Kidney glomerular epithelial cell (primary cell): ENCODE data around the gene PKN3.
"Not testable (repeated sequence)": the region's sequence is repeated elsewhere in the genome, so short reads cannot be mapped to it uniquely, and the experiment has no call there.

ENCODE experiments used
- DNase-seq: peaks from one replicate; lab custom pipeline; 2025; lab: John Stamatoyannopoulos, UW

Gene PKN3

DNA sequence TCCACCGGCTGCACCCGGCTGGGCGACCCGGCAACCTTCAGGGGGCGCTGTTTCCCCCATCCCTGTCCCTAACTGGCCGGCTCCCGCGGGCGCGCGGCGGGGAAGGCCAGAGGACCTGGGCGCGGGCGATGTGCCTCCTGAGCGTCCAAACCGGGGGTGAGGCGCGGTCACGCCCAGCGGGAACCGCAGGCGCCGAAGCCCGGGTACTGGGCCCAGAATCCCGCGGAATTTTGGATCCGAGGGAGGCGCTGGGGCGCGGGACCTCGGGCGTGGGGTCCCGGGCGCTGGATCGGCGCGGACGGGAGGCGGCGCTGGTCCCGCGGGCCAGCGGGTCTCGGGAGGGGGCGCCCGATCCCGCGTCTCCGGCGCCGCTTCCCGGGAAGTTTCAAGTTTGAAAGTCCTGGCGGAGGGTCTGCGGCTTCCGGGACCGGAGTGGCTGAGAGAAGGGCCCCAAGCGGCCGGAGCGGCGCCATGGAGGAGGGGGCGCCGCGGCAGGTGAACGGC is at the start of gene PKN3:
PKN3 (plus strand) TSS at position 59 of the 504 bp plus-strand sequence; CDS start at position 472, 413 bp downstream.
- DNase-seq, result peak; percentile 49

DNA sequence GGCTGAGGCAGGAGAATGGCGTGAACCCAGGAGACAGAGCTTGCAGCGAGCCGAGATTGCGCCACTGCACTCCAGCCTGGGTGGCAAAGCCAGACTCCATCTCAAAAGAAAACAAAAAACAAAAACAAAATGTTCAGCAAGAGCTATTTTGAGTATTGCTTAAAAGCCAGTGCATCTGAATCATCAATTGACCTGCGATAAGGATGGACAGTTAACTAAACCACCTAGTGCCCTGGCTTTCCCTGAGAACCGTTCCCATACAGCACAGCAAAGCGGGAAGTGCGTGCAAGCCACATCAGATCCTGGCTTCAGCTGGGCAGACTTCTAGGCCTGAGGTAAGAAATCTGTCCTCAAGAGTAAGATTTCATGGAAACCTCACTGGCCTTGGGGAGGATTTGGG is 48.4 kb upstream of the PKN3 start:
- DNase-seq, result no peak

DNA sequence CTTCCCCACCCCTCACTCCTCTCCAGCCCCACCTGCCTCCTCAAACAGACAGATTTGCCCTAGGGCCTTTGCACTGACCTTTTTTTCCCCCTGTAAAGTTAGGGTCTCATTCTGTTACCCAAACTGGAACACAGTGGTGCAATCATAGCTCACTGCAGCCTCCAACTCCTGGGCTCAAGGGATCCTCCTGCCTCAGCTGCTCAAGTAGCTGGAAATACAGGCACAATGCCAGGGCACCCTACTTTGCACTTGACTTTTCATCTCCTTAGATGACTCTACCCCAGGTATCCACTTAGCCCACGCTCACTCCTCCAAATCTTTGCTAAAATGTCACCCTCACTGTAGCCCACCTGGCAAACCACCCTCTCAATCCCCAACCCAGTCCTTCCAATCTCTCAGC is 47.8 kb upstream of the PKN3 start:
- no peak for DNase-seq

DNA sequence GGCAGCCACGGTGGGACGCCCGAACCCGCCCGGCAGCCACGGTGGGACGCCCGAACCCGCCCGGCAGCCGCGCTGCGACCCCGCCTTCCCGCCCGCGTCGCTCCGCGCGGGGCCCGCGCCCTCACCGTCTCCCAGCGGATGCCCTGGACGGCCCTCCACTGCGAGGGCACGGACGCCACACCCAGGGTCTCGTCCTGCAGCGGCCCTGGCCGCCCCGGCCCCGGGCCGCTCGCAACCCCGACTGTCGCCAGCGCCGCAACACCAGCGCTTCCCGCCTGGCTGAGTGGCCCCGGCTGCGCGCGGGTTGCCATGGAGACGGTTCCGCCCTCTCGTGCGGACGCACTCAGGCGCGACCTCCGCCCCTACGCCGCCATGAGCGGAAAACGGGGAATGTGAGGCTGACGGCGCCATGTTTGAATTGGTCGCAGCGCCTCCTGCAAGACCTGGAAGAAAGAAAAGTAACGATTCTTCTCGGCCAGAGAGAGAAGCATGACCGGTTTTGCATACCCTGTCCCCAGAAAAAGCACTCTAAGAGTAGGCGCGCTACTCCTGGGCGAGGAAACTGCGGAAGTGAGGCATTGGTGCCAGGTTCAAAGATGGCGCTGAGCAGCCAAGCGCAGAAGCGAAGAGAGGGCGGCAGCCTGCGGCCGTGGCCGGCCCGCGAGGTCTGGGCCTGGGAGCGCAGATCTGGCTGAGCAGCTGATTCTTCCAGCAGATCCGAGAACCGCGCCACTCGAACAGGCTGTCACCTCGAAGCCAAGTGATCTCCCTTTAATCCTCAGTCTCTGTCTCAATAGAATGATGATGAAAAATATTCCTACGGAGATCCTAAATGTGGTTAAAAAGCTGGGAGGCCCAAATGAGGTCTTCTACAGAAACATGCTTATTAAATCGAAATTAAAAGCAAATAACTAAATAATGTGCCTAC is 45.6 kb upstream of the PKN3 start, which contains the start of gene DYNC2I2:
DYNC2I2 (minus strand) TSS at position 432 of the 928 bp plus-strand sequence; CDS start at position 311, 121 bp downstream.
- peak; percentile 67 for DNase-seq

DNA sequence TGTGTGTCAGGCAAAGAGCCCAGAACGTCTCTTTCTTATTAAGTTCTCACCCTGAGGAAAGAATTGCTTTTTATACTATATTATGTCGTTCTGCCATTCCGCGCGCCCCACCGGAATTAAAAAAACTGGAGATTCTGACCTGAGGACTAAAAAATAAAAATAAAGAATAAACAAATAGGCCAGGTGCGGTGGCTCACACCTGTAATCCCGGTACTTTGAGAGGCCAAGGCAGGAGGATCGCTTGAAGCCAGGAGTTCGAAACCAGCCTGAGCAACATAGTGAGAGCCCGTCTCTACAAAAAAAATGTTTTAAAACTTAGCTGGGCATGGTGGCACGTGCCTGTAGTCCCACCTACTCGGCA is 45.0 kb upstream of the PKN3 start:
- no peak for DNase-seq

DNA sequence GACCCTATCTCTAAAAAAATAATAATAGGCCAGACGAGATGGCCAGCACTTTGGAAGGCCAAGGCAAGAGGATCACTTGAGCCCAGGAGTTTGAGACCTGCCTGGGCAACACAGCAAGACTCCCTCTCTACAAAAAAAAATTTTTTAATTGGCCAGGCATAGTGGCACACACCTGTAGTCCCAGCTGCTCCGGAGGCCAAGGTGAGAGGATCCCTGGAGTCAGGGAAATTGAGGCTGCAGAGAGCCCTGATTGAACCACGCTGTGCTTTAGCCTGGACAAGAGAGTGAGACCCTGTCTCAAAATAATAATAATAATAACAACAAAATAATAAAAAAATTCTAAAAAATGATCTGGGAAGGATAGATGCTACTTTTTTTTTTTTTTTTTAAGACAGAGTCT is 44.5 kb upstream of the PKN3 start:
- no peak for DNase-seq

DNA sequence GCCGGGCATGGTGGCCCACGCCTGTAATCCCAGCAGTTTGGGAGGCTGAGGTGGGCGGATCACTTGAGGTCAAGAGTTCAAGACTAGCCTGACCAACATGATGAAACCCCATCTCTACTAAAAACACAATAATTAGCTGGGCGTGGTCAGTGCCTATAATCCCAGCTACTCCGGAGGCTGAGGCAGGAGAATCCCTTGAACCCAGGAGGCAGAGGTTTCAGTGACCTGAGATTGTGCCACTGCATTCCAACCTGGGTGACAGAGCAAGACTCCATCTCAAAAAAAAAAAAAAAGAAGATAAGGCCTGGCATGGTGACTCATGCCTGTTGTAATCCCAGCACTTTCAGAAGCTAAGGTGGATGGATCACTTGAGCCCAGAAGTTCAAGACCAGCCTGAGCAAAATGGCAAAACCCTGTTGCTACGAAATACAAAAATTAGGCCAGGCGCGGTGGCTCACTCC is 35.8 kb upstream of the PKN3 start:
- DNase-seq, result not testable (repeated sequence)

DNA sequence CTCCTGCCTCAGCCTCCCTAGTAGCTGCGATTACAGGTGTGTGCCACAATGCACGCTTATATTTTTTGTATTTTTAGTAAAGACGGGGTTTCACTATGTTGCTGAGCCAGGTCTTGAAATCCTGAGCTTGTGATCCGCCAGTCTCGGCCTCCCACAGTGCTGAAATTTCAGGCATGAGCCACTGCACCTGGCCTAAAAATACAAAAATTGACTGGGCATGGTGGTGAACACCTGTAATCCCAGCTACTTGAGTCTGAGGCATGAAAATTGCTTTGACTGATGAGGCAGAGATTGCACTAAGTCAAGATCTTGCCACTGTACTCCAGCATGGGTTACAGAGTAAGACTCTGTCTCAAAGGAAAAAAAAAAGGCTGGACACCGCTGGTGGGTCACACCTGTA is 32.5 kb upstream of the PKN3 start:
- no peak for DNase-seq

- no peak for DNase-seq
These were observed 26.9 kb upstream of the PKN3 start for GRCh38 chr9:128675382-128675781.

- no peak for DNase-seq
These were observed 24.5 kb upstream of the PKN3 start for GRCh38 chr9:128677794-128678193.

DNA sequence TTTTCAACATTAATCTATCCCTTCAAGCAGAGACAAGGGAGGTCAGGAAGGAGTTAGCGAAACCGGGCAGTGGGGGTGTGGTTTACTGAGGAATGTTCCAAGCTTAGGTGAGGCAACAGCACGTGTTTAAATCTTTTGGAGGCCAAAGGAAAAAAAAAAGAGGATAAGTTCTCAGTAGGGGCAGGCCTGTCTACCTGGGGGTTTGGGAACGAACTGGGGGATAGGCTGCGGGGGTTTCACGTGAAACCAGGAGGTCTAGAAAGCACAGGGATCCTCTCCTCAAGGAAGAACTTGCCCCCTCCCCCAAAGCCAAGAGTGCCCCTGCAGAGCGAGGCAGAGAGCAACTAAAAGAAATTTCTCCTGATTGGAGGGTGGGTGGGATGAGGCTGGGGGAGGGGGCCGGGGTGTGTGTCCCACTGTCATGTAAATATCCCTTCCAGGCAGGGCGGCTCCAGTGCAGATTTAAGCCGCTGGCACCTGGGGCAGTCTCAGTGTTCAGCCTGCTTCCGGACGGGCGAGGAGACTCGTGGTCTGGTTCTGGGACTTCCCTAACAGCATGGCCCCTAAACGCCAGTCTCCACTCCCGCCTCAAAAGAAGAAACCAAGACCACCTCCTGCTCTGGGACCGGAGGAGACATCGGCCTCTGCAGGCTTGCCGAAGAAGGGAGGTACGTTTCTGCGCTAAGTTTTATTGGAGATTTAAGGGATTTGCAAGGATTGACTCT is 18.8 kb upstream of the PKN3 start:
- peak; percentile 55 for DNase-seq

GRCh38 chr9:128684065-128684324 is 18.3 kb upstream of the PKN3 start:
- DNase-seq, result no peak

DNA sequence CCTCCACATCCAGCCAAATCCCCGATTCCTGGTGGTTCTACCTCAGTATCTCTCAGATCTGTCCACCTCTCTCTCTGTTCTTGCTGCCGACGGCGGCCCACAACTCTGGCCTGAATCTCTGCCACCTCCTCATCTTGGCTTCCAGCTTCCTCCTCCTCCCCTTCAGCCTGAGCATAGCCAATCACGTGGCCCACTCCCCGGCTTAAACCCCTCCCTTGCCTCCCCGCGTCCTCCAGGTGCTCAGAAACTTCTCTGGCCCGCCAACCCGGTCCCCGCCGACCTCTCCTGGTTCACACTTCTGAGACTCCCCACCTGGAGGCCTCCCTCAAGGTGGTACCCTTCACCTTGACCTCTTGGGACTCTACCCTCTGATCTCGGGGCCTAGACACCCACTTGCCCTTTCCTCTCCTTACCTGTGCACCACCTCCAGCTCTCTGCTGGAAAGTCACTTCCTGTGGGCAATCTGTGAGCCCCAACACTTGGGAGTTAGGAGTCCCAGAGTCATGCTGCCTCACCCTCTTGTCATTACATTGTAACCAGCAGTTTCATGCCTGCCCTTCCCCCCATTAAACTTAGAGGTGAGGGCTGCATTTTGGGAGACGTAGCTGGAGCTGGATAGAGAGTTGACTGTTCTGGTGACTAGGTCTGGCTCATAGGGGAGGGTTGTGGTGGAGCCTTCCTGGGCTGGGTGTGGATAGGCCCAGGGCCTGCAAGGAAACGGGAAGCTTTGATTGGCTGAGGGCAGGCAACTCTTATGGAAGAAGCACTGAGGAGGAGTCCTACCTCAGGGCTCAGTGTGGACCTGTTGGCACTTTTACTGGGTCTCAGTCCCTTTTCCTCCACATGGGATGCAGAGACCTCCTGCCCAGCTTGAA is 17.7 kb upstream of the PKN3 start:
- peak; percentile 75 for DNase-seq

- DNase-seq, result no peak
These were observed 16.4 kb upstream of the PKN3 start for GRCh38 chr9:128685636-128686489.

- DNase-seq, result no peak
These were observed 14.8 kb upstream of the PKN3 start for GRCh38 chr9:128687453-128687852.

- peak; percentile 67 for DNase-seq
These were observed 13.6 kb upstream of the PKN3 start, which contains the start of gene SET for GRCh38 chr9:128688501-128689292. TSS of gene SET (plus strand) at chr9:128689222. CDS start at chr9:128689583, 361 bp downstream.

DNA sequence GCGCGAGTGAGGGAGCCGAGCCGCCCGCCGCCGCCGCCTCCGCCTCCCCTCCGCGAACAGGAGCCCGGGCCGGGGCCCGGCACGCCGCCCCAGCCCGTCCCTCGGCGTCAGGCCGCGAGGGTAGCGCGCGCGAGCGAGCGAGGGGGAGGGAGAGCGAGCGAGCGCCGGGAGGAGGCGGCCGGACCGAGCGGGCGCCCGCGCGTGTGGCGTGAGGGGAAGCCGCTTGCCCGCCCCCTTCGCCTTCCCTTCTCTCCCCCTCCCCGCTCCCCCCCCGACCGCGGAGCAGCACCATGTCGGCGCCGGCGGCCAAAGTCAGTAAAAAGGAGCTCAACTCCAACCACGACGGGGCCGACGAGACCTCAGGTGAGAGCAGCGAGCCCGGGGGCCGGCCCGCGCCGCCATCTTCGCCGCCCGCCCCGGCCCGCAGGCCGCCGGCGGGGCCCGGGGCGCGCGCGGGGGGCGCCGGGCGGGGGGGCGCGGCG is 13.0 kb upstream of the PKN3 start:
- DNase-seq, result no peak

- no peak for DNase-seq
These were observed 12.3 kb upstream of the PKN3 start for GRCh38 chr9:128689820-128690683.

DNA sequence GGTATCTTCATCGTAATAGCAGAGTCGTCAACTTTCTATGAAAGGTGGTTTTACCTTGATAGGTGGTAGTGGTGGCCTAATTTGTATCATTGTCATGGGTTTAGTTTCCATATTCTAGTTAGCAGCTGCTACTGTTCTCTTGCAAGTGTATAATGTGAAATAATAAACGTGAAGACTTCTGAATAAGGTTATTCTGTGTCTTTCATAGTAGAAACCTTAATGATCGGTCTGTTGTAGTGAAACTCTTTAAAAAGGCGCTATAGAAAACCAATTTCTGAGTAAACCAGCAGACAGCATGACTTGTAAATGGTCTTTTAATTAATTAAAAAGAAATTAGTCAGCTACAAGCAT is 11.6 kb upstream of the PKN3 start:
- DNase-seq, result no peak
